ENCODE data around the gene TNFAIP2. TPM values are rescaled to one million over a fixed set of nuclear protein-coding genes. Genes with fewer than 3 reads are reported as not detected.

TNFAIP2 gene
- total RNA-seq, 1 experiment from 2014 or later, result 87.3 TPM

GRCh38 chr14:103132381-103133209, 9.3 kb downstream of the TNFAIP2 start:
- no peaks in the 10 kb centered on the region for H3K9me3 ChIP-seq (ENCODE audit: low read length)
- peaks cover 28% of the 10 kb centered on the region for H3K36me3 ChIP-seq (ENCODE audit: low read depth, low read length)
- no peak for ATAC-seq
- ChIA-PET POLR2A (ENCODE audit: unreplicated experiment) (no interaction called here), CTCF (no interaction called here)
- no peak overlapping the region for H3K27ac ChIP-seq (ENCODE audit: low read length)
- H3K79me2 ChIP-seq (ENCODE audit: low read length), result peaks cover 6% of the 10 kb centered on the region
- no peak overlapping the region for H3K4me2 ChIP-seq (ENCODE audit: low read length)
- peaks cover 54% of the 10 kb centered on the region for H3K4me1 ChIP-seq (ENCODE audit: insufficient read depth, low read length)
- no peak overlapping the region for H3K9ac ChIP-seq (ENCODE audit: low read length)
- TF ChIP-seq EZH2 (IDR thresholded peaks at IDR 0.05; ENCODE audit: low read length, unreplicated experiment) (no peak), CTCF (conservative IDR thresholded peaks at IDR 0.05; ENCODE audit: low read depth, low read length) (no peak), EZH2phosphoT487 (IDR thresholded peaks at IDR 0.05; ENCODE audit: borderline replicate concordance, low read length) (no peak)
- H3K4me3 ChIP-seq (ENCODE audit: low read length), result no peak overlapping the region
- no TSS peak for BruUV-seq (replicated peaks)
- H3F3A ChIP-seq (ENCODE audit: low read length, unreplicated experiment), result peaks cover 3% of the 10 kb centered on the region
- intact Hi-C loops (cut with micrococcal nuclease), result no loop called here
- H3K27me3 ChIP-seq (ENCODE audit: low read length), result no peaks in the 10 kb centered on the region
- no peak overlapping the region for H2AFZ ChIP-seq (ENCODE audit: low read length)
- DNase-seq, result no peak
- H3K9me2 ChIP-seq (replicated peaks; ENCODE audit: low read length), result no peaks in the 10 kb centered on the region
- H4K20me1 ChIP-seq (ENCODE audit: low read length), result no peaks in the 10 kb centered on the region

GRCh38 chr14:103133210-103134140, 10.2 kb downstream of the TNFAIP2 start:
- no peaks in the 10 kb centered on the region for H3K27me3 ChIP-seq (ENCODE audit: low read length)
- no peak overlapping the region for H3K9ac ChIP-seq (ENCODE audit: low read length)
- TF ChIP-seq CTCF (conservative IDR thresholded peaks at IDR 0.05; ENCODE audit: low read depth, low read length), result no peak
- no peak for TF ChIP-seq EZH2phosphoT487 (IDR thresholded peaks at IDR 0.05; ENCODE audit: borderline replicate concordance, low read length)
- TF ChIP-seq EZH2 (IDR thresholded peaks at IDR 0.05; ENCODE audit: low read length, unreplicated experiment), result no peak
- DNase-seq (no peak), ATAC-seq (no peak)
- POLR2A ChIA-PET (ENCODE audit: unreplicated experiment), result no interaction called here
- H3F3A ChIP-seq (ENCODE audit: low read length, unreplicated experiment), result no peaks in the 10 kb centered on the region
- CTCF ChIA-PET, result no interaction called here
- peaks cover 28% of the 10 kb centered on the region for H3K36me3 ChIP-seq (ENCODE audit: low read depth, low read length)
- BruUV-seq (replicated peaks), result no TSS peak
- H3K9me3 ChIP-seq (ENCODE audit: low read length), result no peaks in the 10 kb centered on the region
- H3K4me3 ChIP-seq (ENCODE audit: low read length), result no peak overlapping the region
- peaks cover 47% of the 10 kb centered on the region for H3K4me1 ChIP-seq (ENCODE audit: insufficient read depth, low read length)
- H3K4me2 ChIP-seq (ENCODE audit: low read length), result no peak overlapping the region
- intact Hi-C loops (cut with micrococcal nuclease), result no loop called here
- H4K20me1 ChIP-seq (ENCODE audit: low read length), result no peaks in the 10 kb centered on the region
- no peaks in the 10 kb centered on the region for H3K79me2 ChIP-seq (ENCODE audit: low read length)
- no peak overlapping the region for H3K27ac ChIP-seq (ENCODE audit: low read length)
- H2AFZ ChIP-seq (ENCODE audit: low read length), result no peak overlapping the region
- no peaks in the 10 kb centered on the region for H3K9me2 ChIP-seq (replicated peaks; ENCODE audit: low read length)

Measured in PC-3 (cell line).